ENCODE data around the gene TEAD1. TPM values are rescaled to one million over a fixed set of nuclear protein-coding genes. Genes with fewer than 3 reads are reported as not detected.

TEAD1 gene
- 156 to 163 TPM (median 161 TPM) in 3 replicates for total RNA-seq

GRCh38 chr11:12673924-12674570 lies at the start of gene TEAD1:
TEAD1 (plus strand) TSS chr11:12674421.
- peaks cover 39% of the 10 kb centered on the region for H3K4me1 Mint-ChIP-seq
- DNase-seq (ENCODE audit: low spot score in 2 of 2, unreplicated experiment in 2 of 2), result peak; percentile 99 to 100
- no peak for TF ChIP-seq CTCF (IDR thresholded peaks at IDR 0.05; ENCODE audit: unreplicated experiment)
- no peaks in the 10 kb centered on the region for H3K27me3 Mint-ChIP-seq (ENCODE audit: low read depth)
- H3K9me3 Mint-ChIP-seq, result peaks cover 6% of the 10 kb centered on the region
- H3K36me3 Mint-ChIP-seq, result no peaks in the 10 kb centered on the region
- peak within 1 kb of the TSS; percentile 90 for H3K4me3 Mint-ChIP-seq
- H3K27ac Mint-ChIP-seq, result peak within 1 kb of the TSS; percentile 98

- Mint-ChIP-seq H3K4me1 (no peaks in the 10 kb centered on the region), H3K4me3 (no peak overlapping the region), H3K36me3 (peaks cover 8% of the 10 kb centered on the region), H3K27me3 (ENCODE audit: low read depth) (no peaks in the 10 kb centered on the region), H3K27ac (no peak overlapping the region), H3K9me3 (peaks cover 27% of the 10 kb centered on the region)
- DNase-seq (ENCODE audit: low spot score in 2 of 2, unreplicated experiment in 2 of 2), result no peak
- TF ChIP-seq CTCF (IDR thresholded peaks at IDR 0.05; ENCODE audit: unreplicated experiment), result no peak
Observed at GRCh38 chr11:12624595-12624994, 49.6 kb upstream of the TEAD1 start.

- Mint-ChIP-seq H3K9me3 (peaks cover 25% of the 10 kb centered on the region), H3K27ac (no peak overlapping the region), H3K4me1 (no peaks in the 10 kb centered on the region), H3K36me3 (peaks cover 8% of the 10 kb centered on the region), H3K4me3 (no peak overlapping the region), H3K27me3 (ENCODE audit: low read depth) (no peaks in the 10 kb centered on the region)
- TF ChIP-seq CTCF (IDR thresholded peaks at IDR 0.05; ENCODE audit: unreplicated experiment), result no peak
- no peak for DNase-seq (ENCODE audit: low spot score in 2 of 2, unreplicated experiment in 2 of 2)
Observed at GRCh38 chr11:12625438-12626071, 48.7 kb upstream of the TEAD1 start.

GRCh38 chr11:12626616-12627015 lies 47.6 kb upstream of the TEAD1 start:
- peaks cover 22% of the 10 kb centered on the region for H3K9me3 Mint-ChIP-seq
- H3K27me3 Mint-ChIP-seq (ENCODE audit: low read depth), result no peaks in the 10 kb centered on the region
- peaks cover 8% of the 10 kb centered on the region for H3K36me3 Mint-ChIP-seq
- no peak overlapping the region for H3K4me3 Mint-ChIP-seq
- H3K27ac Mint-ChIP-seq, result no peak overlapping the region
- H3K4me1 Mint-ChIP-seq, result no peaks in the 10 kb centered on the region
- DNase-seq (ENCODE audit: low spot score in 2 of 2, unreplicated experiment in 2 of 2), result no peak
- TF ChIP-seq CTCF (IDR thresholded peaks at IDR 0.05; ENCODE audit: unreplicated experiment), result no peak

GRCh38 chr11:12628314-12628713 lies 45.9 kb upstream of the TEAD1 start:
- Mint-ChIP-seq H3K9me3 (peaks cover 19% of the 10 kb centered on the region), H3K27ac (no peak overlapping the region), H3K27me3 (ENCODE audit: low read depth) (no peaks in the 10 kb centered on the region), H3K36me3 (peaks cover 6% of the 10 kb centered on the region), H3K4me3 (no peak overlapping the region), H3K4me1 (no peaks in the 10 kb centered on the region)
- DNase-seq (ENCODE audit: low spot score in 2 of 2, unreplicated experiment in 2 of 2), result no peak
- TF ChIP-seq CTCF (IDR thresholded peaks at IDR 0.05; ENCODE audit: unreplicated experiment), result no peak
